CD14-positive monocyte (primary cell): Measurements from ENCODE around the gene EID1. TPM values are rescaled to one million over a fixed set of nuclear protein-coding genes. Genes with fewer than 3 reads are reported as not detected.
"Not testable (repeated sequence)": the region's sequence is repeated elsewhere in the genome, so short reads cannot be mapped to it uniquely, and the experiment has no call there.

Source experiments
- DNase-seq, 3 donors: peaks; one replicate each; pipeline ENCODE4 v3.0.0-alpha.2; 2011 to 2022
- H2AFZ ChIP-seq: 2 replicates; pipeline ENCODE4 v1.6.0; 2012; ENCODE audit warnings: mild to moderate bottlenecking, low read depth, low read length, inconsistent platforms; ENCODE audit not compliant: insufficient read depth, poor library complexity, severe bottlenecking
- H3K27ac ChIP-seq, 2 donors: 1 replicate in 1 of 2; 2 replicates in 1 of 2; pipeline ENCODE4 v1.5.1; 2012 to 2013; ENCODE audit warnings: low read length in 2 of 2, control low read depth in 1 of 2, inconsistent platforms in 1 of 2, low read depth in 1 of 2, mild to moderate bottlenecking in 1 of 2
- H3K27me3 ChIP-seq, 2 donors: one replicate each; pipeline versions ENCODE4 v1.6.0 to v1.6.1; 2011 to 2013; ENCODE audit warnings: low read length in 2 of 2; ENCODE audit not compliant: control insufficient read depth in 2 of 2, insufficient read depth in 2 of 2
- H3K36me3 ChIP-seq, 2 donors: replicated peaks in 1 of 2; 1 replicate in 1 of 2; 2 replicates in 1 of 2; pipeline versions ENCODE4 v1.5.1 to v1.6.1; 2012 to 2013; ENCODE audit warnings: low read length in 2 of 2, control low read depth in 1 of 2, inconsistent platforms in 1 of 2, mild to moderate bottlenecking in 1 of 2; ENCODE audit not compliant: insufficient read depth in 2 of 2, control insufficient read depth in 1 of 2
- H3K4me1 ChIP-seq, 2 donors: 1 replicate in 1 of 2; 2 replicates in 1 of 2; pipeline versions ENCODE4 v1.5.1 to v1.6.1; 2012 to 2013; ENCODE audit warnings: low read length in 2 of 2, control low read depth in 1 of 2, inconsistent platforms in 1 of 2, mild to moderate bottlenecking in 1 of 2, moderate library complexity in 1 of 2; ENCODE audit not compliant: insufficient read depth in 2 of 2, control insufficient read depth in 1 of 2
- H3K4me2 ChIP-seq: replicated peaks from 2 replicates; pipeline ENCODE3; 2012; ENCODE audit warnings: low read length, moderate library complexity, mild to moderate bottlenecking; ENCODE audit not compliant: poor library complexity, severe bottlenecking; ENCODE audit errors: extremely low read depth
- H3K4me3 ChIP-seq, 3 experiments: fragments of 200-600 bp in 1 of 3; sonication (generic) in 1 of 3; replicated peaks in 1 of 3; 1 replicate in 2 of 3; 2 replicates in 1 of 3; pipeline ENCODE4 v1.5.1; 2011 to 2013; ENCODE audit warnings: low read length in 3 of 3, mild to moderate bottlenecking in 3 of 3, control low read depth in 2 of 3, low read depth in 2 of 3, inconsistent platforms in 1 of 3, moderate library complexity in 1 of 3
- H3K79me2 ChIP-seq: 2 replicates; pipeline ENCODE4 v1.6.0; 2012; ENCODE audit warnings: mild to moderate bottlenecking, control low read depth, inconsistent platforms, low read length, moderate library complexity; ENCODE audit not compliant: insufficient read depth
- H3K9ac ChIP-seq: 2 replicates; pipeline ENCODE4 v1.6.0; 2017; ENCODE audit warnings: low read length, mild to moderate bottlenecking; ENCODE audit not compliant: insufficient read depth, poor library complexity, severe bottlenecking
- H3K9me3 ChIP-seq, 2 donors: replicated peaks in 1 of 2; 1 replicate in 1 of 2; 2 replicates in 1 of 2; pipeline versions ENCODE4 v1.5.1 to v1.6.1; 2012 to 2013; ENCODE audit warnings: low read length in 2 of 2, control low read depth in 1 of 2; ENCODE audit not compliant: control insufficient read depth in 1 of 2, insufficient read depth in 1 of 2
- H4K20me1 ChIP-seq: 2 replicates; pipeline ENCODE4 v1.6.0; 2012; ENCODE audit warnings: mild to moderate bottlenecking, low read length, control low read depth, moderate library complexity; ENCODE audit not compliant: insufficient read depth
- H3K27ac Mint-ChIP-seq, 7 donors: one replicate each; pipeline ENCODE4 v1.8.0; 2020; ENCODE audit warnings: mild to moderate bottlenecking in 7 of 7, mixed read lengths in 7 of 7, moderate library complexity in 6 of 7, inconsistent platforms in 2 of 7
- H3K27me3 Mint-ChIP-seq, 3 donors: one replicate each; pipeline ENCODE4 v1.8.0; 2021 to 2022; ENCODE audit warnings: low read depth in 3 of 3, mild to moderate bottlenecking in 3 of 3, mixed read lengths in 3 of 3, moderate library complexity in 3 of 3, inconsistent platforms in 1 of 3
- H3K36me3 Mint-ChIP-seq, 2 donors: one replicate each; pipeline ENCODE4 v1.8.0; 2020; ENCODE audit warnings: mixed read lengths in 2 of 2, inconsistent platforms in 1 of 2, mild to moderate bottlenecking in 1 of 2
- H3K4me1 Mint-ChIP-seq: one replicate; pipeline ENCODE4 v1.8.0; 2020; ENCODE audit warnings: mild to moderate bottlenecking, mixed read lengths
- H3K4me3 Mint-ChIP-seq, 2 donors: one replicate each; pipeline ENCODE4 v1.8.0; 2020; ENCODE audit warnings: mild to moderate bottlenecking in 2 of 2, mixed read lengths in 2 of 2, moderate library complexity in 1 of 2
- H3K9me3 Mint-ChIP-seq, 7 donors: one replicate each; pipeline ENCODE4 v1.8.0; 2020 to 2022; ENCODE audit warnings: mixed read lengths in 7 of 7, mild to moderate bottlenecking in 6 of 7, moderate library complexity in 6 of 7, inconsistent platforms in 2 of 7
- CTCF ChIP-seq: fragments of 200-600 bp; IDR thresholded peaks from one replicate; pipeline ENCODE4 v1.8.0; 2022; ENCODE audit warnings: antibody characterized with exemption, mild to moderate bottlenecking
- WGBS: methylation state at CpG from one replicate; pipeline ENCODE4 v1.1.5; 2013; ENCODE audit warnings: missing lambda C conversion rate; ENCODE audit not compliant: insufficient coverage; 5-methylcytosine and 5-hydroxymethylcytosine counted together
- intact Hi-C, 2 donors: fragments of 100-400 bp; cut with micrococcal nuclease; formaldehyde crosslinking; loops; one replicate each; pipeline versions ENCODE4 v1.15.0 to v1.15.1; 2023
- polyA plus RNA-seq, 3 donors: library from polyadenylated mRNA; depleted of rRNA in 1 of 3; unstranded in 2 of 3; stranded (reverse) in 1 of 3; fragments of 300-500 nt in 2 of 3; fragments of >200 nt in 1 of 3; fragmentation: Illumina TruSeq in 2 of 3; gene quantifications; 1 replicate in 2 of 3; 2 replicates in 1 of 3; pipeline ENCODE4 v1.2.3, GENCODE V29; 2012 to 2021

EID1 gene
- polyA plus RNA-seq, 3 donors, result 41.2 to 182 (median 181) TPM

- WGBS, result no CpG with 5 or more reads among the region's 1 CpG
These were observed 27.9 kb downstream of the EID1 start for GRCh38 chr15:48905847-48906246.

GRCh38 chr15:48909313-48909712, 31.4 kb downstream of the EID1 start:
- H3K4me3 ChIP-seq, H3K4me3 Mint-ChIP-seq, H4K20me1 ChIP-seq, intact Hi-C loops, H3K9me3 ChIP-seq, H3K27ac ChIP-seq, H3K9me3 Mint-ChIP-seq, DNase-seq, H3K4me1 Mint-ChIP-seq, H3K27me3 ChIP-seq, H3K79me2 ChIP-seq, H3K36me3 ChIP-seq, H3K27me3 Mint-ChIP-seq, H3K36me3 Mint-ChIP-seq, H3K27ac Mint-ChIP-seq, H3K9ac ChIP-seq, H3K4me1 ChIP-seq, H2AFZ ChIP-seq, H3K4me2 ChIP-seq: not testable (repeated sequence)
- 60% methylated on average over 1 of the region's 2 CpGs for WGBS

More at GRCh38 chr15:48905847-48906246, 27.9 kb downstream of the EID1 start:
- H3K9ac ChIP-seq, result no peak overlapping the region
- H3K9me3 Mint-ChIP-seq, result peaks cover 0 to 10% (median 3%) of the 10 kb centered on the region in 7 donors
- H3K4me1 ChIP-seq, result no peaks in the 10 kb centered on the region
- no peaks in the 10 kb centered on the region for H3K79me2 ChIP-seq
- H3K4me2 ChIP-seq, result no peak overlapping the region
- H3K27me3 ChIP-seq, result no peaks in the 10 kb centered on the region
- no peaks in the 10 kb centered on the region for H3K36me3 ChIP-seq
- no peaks in the 10 kb centered on the region for H3K36me3 Mint-ChIP-seq
- no peaks in the 10 kb centered on the region for H3K4me1 Mint-ChIP-seq
- no peak overlapping the region for H3K4me3 Mint-ChIP-seq
- intact Hi-C loops, result no loop called here
- no peak for DNase-seq
- H2AFZ ChIP-seq, result no peak overlapping the region
- no peak overlapping the region for H3K27ac Mint-ChIP-seq
- H3K27me3 Mint-ChIP-seq, result peaks cover 0 to 5% (median 2%) of the 10 kb centered on the region in 3 donors
- H3K27ac ChIP-seq, result no peak overlapping the region
- H3K9me3 ChIP-seq, result no peaks in the 10 kb centered on the region
- TF ChIP-seq CTCF, result no peak
- no peak overlapping the region for H3K4me3 ChIP-seq
- H4K20me1 ChIP-seq, result no peaks in the 10 kb centered on the region

GRCh38 chr15:48910554-48910953, 32.6 kb downstream of the EID1 start:
- H3K9ac ChIP-seq, H3K36me3 Mint-ChIP-seq, H2AFZ ChIP-seq, H3K4me1 Mint-ChIP-seq, H3K79me2 ChIP-seq, H3K27ac Mint-ChIP-seq, H3K4me3 ChIP-seq, H3K4me2 ChIP-seq, H3K9me3 Mint-ChIP-seq, H4K20me1 ChIP-seq, H3K27ac ChIP-seq, DNase-seq, H3K4me3 Mint-ChIP-seq, intact Hi-C loops, H3K4me1 ChIP-seq, H3K9me3 ChIP-seq, H3K27me3 Mint-ChIP-seq, H3K36me3 ChIP-seq, H3K27me3 ChIP-seq: not testable (repeated sequence)
- 83% methylated on average over 1 of the region's 2 CpGs for WGBS
